Retina (tissue), 1 donor: ENCODE data around the gene PPP2R2C.
A peak's percentile ranks its signal among the peaks of the same experiment; 100 is the strongest.

Experiments used
- DNase-seq: peaks from one replicate; pipeline ENCODE4 v3.0.0-alpha.2; 2016

PPP2R2C gene

GRCh38 chr4:6375620-6376295 lies 96.7 kb downstream of the PPP2R2C start:
- no peak for DNase-seq

- DNase-seq: no peak
Measured at GRCh38 chr4:6374575-6374974, 97.8 kb downstream of the PPP2R2C start.

GRCh38 chr4:6373541-6374410 lies 98.6 kb downstream of the PPP2R2C start:
- DNase-seq: no peak

GRCh38 chr4:6372649-6373525 lies 99.5 kb downstream of the PPP2R2C start:
- peak; percentile 56 for DNase-seq

GRCh38 chr4:6371812-6372211 lies 100.6 kb downstream of the PPP2R2C start:
- DNase-seq: no peak

GRCh38 chr4:6371271-6371670 lies 101.1 kb downstream of the PPP2R2C start:
- DNase-seq: no peak

- no peak for DNase-seq
Measured at GRCh38 chr4:6369924-6370645, 102.3 kb downstream of the PPP2R2C start.

- no peak for DNase-seq
Measured at GRCh38 chr4:6369511-6369910, 102.9 kb downstream of the PPP2R2C start.

- no peak for DNase-seq
Measured at GRCh38 chr4:6369035-6369434, 103.4 kb downstream of the PPP2R2C start.

GRCh38 chr4:6368601-6369000 lies 103.8 kb downstream of the PPP2R2C start:
- DNase-seq: no peak

GRCh38 chr4:6368096-6368495 lies 104.3 kb downstream of the PPP2R2C start:
- no peak for DNase-seq

- DNase-seq: no peak
Measured at GRCh38 chr4:6367371-6367851, 105.0 kb downstream of the PPP2R2C start.

- DNase-seq: no peak
Measured at GRCh38 chr4:6366581-6366980, 105.8 kb downstream of the PPP2R2C start.

GRCh38 chr4:6365545-6366086 lies 106.8 kb downstream of the PPP2R2C start:
- DNase-seq: no peak

GRCh38 chr4:6364581-6364980 lies 107.8 kb downstream of the PPP2R2C start:
- DNase-seq: no peak

- DNase-seq: no peak
Measured at GRCh38 chr4:6364146-6364545, 108.3 kb downstream of the PPP2R2C start.

GRCh38 chr4:6362896-6363295 lies 109.5 kb downstream of the PPP2R2C start:
- DNase-seq: no peak

- DNase-seq: no peak
Measured at GRCh38 chr4:6362243-6362885, 110.0 kb downstream of the PPP2R2C start.

GRCh38 chr4:6361076-6361784 lies 111.2 kb downstream of the PPP2R2C start:
- DNase-seq: no peak

GRCh38 chr4:6360385-6360784 lies 112.0 kb downstream of the PPP2R2C start:
- DNase-seq: peak; percentile 85
